NCI-H510A (cell line): ENCODE results near the gene TP63.
A peak's percentile ranks its signal among the peaks of the same experiment; 100 is the strongest.

Source experiments
- DNase-seq: peaks from one replicate; lab custom pipeline; 2025; lab: John Stamatoyannopoulos, UW

Gene TP63

DNA sequence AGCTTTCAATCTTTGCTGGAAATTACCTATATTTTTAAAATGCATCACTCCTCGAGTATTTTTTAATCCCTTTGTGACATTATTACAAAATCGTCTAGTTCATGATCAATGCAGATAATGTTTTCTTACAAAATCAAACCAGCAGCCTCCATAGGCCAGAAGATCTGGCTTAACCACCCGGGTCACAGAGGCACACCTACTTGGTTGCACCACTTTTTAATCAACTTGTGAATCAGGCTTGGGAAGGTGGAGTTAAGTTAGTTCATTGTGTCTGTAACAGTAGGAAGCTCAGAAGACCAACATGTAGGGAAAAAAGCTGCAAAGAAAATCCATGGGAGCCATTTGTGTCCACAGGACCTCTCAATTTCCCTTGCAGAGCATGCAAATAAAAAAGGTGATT lies 148.0 kb downstream of the TP63 start:
- DNase-seq: no peak

DNA sequence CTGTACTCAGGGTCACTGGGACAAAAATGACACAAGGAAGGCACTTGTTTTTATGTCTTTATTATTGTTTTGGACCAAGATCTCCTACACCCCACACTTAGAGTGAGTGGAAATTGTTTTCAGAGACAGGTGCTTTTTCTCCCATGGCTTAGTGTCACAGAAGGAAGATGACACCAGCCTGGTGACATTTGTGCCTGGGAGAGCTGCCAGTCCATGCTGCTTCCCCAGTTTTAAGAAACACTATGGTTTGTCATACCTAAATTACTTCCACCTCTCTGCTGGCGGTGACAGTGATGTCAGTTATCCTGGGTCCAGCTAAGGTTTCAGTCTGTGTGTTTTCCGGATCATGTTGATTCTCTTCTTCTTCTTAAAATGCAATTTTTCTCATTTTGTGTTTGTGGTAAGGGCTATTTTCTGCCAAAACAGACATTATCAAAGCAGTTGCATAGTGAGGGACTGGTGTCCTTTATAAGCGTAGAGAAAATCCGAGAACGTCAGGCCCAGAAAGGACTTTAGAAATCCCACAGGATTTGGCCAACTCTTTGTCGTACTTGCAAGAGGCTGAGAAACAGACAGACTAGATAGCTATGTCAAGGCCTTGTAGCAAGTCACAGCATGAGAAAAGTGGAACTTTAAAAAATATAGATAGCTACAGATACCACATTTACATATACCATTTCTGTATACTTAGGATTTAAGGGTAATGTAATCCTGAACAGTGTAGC lies 149.5 kb downstream of the TP63 start:
- no peak for DNase-seq

DNA sequence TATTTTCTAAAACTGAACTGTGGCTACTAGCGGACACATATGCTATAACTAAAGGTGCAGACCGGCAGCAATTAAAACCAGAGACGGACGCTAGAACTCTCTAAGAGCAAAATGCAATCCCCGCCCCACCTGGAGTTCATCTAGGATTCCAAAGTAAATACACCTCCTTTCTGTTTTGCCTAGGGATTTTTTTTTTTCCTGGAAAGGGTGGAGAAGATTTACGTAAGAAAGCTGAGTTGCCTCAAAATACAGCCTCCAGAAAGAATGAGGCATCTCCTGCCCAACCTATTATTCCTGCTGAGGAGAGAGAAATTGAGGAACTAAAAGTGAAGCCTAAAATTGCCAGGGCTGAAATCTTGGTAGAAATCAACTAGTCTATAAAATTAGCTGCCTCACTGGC lies 150.2 kb downstream of the TP63 start:
- no peak for DNase-seq

DNA sequence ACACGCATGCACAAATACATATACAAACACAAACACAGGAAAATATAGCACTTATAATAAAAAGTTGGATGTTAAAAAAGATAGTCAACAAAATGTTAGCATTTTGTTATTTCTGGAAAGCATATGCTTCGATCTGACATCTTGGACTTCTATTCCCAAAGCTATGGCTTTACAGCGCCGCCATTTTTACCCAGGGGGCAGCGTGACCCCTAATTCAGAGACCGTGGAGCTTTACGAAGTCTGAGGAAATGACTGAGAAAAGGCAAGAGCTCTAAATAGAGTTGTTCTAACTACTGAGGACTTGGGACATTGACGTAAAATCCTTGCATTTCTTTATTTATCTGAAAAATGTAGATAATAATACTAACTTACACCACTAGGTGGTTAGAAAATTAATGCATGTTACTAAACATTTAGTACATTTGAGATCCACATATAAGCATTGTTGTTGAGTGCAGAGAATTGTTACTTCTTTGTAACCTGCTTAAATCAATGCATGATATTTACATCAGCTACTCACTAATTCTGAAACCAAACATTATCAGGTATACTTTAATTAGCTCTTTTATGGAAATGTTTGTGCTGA lies 155.4 kb downstream of the TP63 start:
- DNase-seq: no peak

DNA sequence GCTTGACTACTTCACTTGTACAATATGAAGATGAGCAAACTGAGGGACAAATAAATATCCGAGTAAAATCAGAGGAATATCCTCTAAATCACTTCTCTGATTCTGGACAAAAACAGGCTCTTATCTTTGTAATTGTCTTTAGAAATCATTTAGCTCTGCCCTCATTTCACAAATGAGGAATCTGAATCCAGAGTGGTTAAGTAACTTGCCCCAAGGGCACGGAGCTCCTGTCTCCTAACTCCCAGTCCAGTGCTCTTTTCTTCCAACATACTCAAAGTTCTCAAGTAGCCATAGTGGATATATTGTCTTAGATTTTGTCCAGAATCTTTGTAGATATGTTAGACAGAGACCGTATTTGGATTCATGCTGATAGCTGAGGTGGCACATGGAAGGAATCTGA lies 156.0 kb downstream of the TP63 start:
- DNase-seq: no peak

DNA sequence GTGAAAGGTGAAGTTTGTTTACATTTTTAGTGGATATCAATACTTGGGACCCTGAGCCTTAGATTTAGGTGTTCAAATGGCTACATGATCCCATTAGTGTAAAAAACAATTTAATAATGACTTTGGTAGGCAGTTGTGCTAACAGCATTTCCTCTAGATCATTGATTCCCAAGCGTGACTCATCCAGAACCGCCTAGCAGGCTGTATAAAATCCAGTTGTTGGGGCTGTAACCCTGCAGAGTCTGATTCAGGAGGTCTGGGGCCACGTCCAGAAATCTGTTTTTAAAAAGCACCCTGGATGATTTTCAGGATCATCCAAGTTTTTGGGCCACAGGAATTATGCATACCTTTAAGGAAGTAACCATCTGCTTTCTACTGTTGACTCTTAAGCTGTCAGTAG lies 156.4 kb downstream of the TP63 start:
- no peak for DNase-seq

DNA sequence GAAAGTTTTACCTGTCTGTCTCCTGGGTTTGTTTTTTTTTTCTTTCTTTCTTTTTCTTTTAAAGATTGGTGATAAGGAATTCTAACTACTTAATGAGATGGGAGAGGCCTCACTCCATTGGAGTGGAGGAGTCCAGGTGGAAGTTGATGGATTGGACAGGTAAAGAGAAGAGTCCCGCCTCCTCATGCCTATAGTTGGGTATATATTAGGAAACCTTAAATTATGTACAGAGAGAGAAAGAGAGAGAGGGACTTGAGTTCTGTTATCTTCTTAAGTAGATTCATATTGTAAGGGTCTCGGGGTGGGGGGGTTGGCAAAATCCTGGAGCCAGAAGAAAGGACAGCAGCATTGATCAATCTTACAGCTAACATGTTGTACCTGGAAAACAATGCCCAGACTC lies 158.2 kb downstream of the TP63 start:
- DNase-seq: no peak

DNA sequence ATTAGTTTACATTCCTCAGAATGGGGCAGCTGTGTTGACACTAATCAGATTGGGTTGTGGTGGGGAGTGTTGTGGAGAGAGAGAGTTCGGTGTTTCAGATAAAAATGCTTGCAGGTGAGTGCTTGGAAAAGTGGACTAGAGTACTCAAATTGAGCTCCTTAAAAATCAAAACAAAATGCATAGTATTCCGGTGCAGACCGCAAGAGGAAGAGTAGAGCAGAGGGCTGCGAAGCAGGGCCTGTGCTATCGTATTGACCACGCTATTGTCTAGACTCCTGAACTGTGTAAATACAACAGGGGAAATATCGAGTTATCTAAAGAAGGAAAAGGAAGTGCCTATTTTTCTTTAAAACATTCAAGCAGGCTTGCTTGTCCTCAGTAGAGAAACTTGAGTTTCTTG lies 159.5 kb downstream of the TP63 start:
- no peak for DNase-seq

DNA sequence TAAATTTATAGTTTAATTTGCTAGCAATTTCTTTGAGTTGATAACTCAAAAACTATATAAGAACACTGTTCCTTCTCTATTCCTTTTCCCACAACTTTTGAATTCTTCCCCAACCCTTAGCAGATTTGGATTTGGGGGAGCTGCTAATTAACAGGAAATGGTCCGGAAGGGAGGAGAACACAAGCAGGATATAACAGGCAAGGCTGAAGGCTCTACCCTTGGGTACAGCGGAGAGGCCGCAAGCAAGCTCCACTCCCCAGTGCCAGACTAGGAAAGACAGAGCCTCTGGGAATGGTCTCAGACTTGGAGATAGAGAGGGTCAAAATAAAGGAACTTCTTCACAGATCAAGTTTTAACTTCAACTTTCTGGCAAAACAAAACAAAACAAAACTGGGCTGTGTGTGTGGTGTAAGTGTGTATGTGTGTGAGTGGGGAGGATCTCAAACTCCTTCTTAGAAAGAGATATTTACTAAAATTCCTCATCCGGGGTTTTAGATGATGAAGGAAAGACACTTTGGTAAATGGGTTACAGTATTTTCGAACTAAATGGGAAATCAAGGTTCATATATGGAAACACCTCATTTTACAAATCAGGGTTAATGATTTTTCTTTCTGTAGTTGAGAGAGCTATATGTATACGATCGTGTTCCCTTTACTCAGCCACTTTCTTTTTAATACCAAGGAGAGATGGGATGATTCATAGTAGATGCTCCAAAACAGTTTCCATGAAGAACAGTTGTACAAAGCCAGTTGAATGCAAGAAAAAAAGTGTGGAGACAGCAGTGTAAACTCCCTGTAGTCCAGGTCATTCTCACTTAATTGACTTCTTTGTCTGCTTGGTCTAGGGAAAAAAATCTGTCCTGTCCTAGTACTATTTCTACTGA lies 161.1 kb downstream of the TP63 start:
- no peak for DNase-seq

DNA sequence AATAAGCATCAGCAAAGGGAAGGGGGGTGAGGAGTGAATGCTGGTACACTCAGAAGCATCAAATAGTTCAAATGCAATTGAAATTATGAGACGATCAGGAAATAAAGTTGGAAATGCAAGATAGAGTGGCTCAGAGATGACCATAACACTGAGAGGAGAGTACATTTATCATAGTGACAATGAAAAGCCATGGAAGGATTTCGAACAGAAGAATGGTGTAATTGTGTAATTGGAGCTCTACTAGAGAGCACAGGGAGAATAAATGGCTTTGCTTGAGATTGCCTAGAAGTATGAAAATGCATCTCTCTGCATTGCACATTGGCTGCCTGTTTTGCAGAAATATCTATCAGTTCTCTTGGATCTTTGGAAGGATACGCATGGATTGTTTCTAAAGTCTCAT lies 163.3 kb downstream of the TP63 start:
- DNase-seq: no peak

DNA sequence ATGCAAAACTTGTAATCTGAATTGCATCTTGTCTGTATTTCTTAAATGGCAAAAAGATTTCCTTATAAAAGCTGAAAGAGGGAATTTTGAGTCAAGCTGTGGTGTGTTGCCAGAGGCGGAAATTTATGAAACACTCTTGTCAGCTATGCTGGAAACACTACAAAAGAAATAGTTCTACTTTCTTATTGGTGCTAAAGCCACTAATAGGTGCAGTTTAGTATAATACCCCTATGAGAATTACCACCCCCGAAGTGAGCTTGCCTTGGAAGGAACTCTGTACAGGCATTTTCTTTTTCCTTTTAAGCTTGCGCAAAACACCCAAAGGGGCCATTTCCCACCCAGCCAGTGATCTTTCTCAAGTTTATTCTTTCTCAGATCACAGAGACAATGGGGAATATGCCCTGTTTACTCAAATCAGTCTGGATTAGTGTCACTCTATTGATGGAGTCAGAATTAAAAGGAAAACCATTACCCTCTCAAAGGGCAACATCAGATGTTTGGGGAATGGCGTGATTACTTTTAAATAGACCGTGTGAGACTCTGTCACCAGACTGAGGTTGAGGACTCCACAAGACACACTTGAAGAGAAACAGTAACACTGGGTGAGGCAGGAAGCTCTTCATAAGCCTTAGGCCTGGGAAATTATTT lies 166.0 kb downstream of the TP63 start:
- DNase-seq: no peak

DNA sequence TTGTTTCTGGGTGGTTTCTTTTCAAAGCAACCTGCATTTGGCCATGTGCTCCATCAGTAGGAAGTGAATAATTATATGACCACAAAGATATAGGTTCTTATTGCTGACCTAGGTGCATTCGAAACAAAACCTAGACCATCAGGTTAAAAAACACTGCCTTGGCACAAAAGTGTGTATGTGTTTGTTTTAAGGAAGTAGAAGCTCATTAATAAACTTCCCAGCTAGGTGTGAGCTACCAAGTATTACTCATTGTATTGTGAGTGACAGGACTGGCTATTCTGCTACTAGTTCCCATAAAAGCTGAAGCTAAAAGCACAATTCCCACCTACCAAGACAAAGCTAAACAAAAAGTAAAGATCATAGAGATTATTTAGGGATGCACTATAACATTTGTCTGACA lies 168.2 kb downstream of the TP63 start:
- DNase-seq: no peak

DNA sequence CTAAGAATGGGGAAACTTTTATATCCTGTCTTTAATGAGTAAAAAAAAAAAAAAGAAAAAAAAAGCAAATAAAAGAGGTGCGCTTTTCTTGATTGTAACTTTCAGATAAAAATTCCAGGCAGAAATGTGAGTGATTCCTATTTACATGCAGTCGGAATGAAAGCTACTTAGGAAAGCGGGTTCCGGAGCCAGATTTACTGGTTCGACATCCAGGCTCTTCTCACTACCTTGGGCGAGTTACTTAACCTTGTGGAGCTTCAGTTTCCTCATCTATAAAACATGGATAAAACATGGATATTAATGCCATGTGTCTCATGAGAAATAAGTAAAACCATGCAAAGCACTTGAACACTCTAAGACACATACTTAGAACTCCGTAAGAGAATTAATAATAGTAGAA lies 169.2 kb downstream of the TP63 start:
- no peak for DNase-seq

DNA sequence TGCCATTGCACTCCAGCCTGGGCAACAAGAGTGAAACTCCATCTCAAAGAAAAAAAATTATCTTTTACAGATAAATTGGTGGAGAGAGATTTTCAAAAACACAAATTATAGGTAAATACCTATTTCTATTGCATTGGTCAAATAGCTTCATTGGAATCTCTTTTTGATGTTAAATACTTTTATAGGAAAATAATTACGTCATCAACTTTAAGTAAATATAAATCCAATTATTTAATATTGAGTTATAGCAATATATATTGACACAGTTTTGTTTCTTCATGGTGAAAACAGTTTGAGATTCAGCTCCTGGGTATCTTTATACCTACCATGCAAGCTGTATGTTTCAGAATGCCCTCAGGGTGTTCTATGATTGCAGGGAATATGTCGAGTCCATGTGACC lies 172.1 kb downstream of the TP63 start:
- DNase-seq: no peak

DNA sequence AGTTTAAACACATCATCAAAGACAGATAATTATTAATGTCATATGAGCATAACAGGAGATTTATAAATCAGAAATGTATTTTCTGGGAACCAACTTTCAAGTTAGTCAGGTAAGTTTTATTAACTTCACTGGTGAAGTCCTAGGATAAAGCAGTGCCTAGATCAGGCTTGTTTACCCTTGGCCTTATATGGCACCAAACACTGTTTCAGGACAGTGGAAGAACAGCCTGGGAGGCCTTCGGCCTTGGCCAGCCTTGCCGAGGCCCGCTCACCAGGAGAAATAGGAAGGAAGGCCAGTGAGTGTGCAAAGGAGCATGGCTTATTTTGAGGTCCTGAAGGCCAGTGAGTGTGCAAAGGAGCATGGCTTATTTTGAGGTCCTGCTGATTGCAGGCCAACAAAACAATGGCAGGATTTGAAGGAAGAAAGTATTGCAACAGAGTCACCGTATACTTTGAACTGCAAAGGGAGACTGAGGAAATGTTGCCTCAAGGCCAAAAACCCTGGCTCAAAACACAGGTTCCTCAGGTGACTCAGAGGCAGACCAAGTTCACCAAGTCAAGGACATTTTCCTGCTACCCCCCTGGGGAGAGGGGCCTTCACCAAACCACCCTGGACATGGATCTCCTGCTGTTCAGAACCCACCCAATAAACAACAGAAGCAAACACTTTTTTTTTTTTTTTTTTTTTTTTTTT lies 174.3 kb downstream of the TP63 start:
- DNase-seq: no peak

DNA sequence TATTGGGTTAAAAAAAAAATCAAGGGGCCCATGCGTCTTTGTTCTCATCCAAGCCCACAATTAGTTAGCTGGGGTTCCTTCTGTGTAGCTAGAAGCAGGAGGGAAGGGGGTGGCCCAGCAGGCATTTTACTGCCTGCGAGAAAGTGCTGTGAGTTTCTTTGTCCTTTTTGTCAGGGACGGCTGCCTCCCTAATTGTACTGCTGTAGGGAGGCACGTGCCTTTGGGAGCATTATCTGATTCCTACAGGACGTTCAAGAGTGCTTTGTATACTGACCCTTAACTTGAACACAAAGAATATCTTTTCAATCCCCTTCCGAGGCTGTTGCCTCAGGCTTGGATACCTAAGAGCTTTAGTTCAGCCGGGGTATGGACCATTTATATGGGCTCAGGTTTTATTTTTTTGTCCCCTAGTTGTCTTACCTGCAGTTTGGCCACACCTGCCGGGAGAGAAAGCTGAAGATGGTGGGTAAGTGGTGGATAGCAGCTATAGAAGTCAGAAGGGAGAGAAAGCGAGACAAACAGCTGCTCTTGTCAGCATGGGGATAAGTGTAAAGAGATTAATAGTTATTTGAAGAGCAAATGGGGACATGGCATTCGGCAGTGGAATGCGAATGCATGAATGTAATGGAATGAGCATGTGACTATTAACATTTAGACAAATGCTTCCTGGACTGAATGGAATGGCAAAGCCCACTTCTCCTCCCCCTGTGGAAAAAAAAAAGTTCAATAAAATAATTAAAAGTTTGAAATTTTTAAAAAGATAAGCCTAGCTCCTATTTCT lies 175.2 kb downstream of the TP63 start:
- DNase-seq: peak; percentile 33

DNA sequence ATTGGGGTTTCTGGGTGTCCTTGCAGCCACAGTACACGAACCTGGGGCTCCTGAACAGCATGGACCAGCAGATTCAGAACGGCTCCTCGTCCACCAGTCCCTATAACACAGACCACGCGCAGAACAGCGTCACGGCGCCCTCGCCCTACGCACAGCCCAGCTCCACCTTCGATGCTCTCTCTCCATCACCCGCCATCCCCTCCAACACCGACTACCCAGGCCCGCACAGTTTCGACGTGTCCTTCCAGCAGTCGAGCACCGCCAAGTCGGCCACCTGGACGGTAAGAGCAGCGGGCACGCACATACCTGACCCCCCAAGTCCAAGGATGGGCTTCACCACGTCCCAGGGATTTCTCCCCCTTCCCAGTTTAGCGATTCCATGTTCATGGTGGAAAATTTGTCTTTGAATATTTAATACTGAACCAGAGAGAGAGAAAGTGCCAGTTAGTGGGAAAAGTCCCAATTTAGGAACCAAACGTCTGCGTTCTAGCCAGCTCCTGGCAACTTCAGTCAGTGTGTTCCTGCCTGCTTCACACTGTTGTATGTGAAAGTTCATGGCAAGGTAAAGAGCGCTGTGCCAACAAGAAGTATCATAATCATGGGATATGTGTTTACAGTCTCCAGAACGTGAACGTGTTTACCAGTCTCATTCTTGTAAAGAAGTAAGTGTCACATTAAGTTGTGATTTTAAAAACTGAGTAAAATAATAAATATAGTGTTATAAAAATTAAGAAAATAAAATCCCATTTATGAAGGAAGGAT lies 177.2 kb downstream of the TP63 start:
- DNase-seq: no peak

DNA sequence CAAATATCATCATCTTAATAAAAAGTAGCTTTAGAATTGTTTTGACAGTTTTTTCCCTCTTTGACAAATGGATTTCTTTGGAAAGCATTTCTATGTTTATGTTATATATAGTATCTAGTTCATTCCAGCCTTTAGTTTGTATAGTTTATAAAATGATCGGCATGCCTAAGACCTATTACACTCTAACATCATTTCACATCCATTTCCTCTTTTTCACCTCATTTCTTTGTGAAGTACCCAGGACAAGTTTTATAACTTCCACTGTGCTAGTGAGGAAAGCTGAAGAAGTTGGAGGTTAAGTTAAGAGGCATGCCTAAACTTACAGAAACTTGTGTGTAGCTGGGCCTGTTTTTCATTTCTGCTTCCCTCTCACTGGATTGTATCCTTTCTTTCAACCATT lies 178.4 kb downstream of the TP63 start:
- no peak for DNase-seq

DNA sequence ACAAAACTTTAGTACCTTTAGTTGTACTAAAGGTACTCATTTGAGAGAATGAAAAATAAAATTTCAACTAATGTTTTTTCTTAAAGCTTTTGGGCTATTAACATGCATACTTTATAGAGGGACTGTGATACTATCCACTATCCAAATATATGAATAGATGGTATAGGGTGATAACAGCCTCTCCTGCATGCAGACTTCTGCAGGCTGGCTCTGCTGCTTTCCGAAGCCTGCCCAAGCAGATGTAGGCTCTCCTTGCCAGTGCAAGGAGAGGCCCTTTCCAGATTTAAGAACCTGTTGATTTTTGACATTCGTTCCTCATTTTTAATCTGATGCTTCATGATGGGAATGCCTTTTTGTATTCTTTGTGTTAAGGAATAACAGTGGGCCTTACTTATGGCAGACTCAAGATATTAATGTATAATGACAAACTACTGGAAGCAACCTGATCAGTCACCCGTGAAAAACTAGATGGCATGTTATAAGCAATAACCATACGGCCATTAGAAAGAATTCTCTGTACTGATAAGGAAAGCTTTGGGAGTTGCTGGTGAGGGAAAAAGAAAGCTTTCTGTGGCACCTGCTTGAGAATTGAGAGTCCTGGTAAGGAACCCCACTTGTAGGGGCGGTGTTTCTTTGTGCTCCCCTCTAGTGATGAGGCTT lies 181.7 kb downstream of the TP63 start:
- no peak for DNase-seq

DNA sequence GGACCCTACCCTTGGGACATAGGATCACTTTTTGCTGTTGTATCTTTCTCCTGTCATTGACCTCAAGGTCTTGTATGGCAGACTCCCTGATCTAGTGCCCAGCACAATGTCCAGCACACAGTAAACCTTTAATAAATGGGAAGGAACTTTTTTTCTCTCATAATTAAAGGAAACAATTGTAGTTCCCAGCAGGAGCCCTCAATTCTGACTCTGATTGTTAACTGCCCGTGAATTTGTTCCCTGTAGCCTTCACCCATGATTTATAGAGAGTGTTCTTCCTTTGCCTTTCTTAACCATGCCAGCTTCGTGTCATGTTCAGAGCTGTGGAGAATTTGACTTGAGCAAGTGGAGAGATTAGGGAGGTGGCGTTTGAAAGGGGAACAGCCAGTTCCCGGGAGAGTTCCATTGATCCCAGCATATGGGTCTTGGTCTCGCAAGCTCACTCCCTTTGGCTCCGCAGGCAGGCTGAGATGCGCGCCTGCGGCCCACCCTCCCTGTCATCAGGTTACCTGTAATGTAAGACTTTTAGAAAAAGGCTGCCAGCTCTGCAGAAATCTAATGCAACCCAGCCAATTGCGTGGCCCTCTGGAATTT lies 182.6 kb downstream of the TP63 start:
- no peak for DNase-seq
